CD4-positive, alpha-beta T cell treated with Interleukin-10 for 1 hour (primary cell): ENCODE results near the gene RNU2-63P.
"Not testable (repeated sequence)": the region's sequence is repeated elsewhere in the genome, so short reads cannot be mapped to it uniquely, and the experiment has no call there.

Experiments
- DNase-seq: peaks from one replicate; pipeline ENCODE4 v3.0.0-alpha.2; 2020

RNU2-63P gene

GRCh38 chr2:88016086-88016959, at the start of gene RNU2-63P:
RNU2-63P (minus strand) TSS chr2:88016547.
- peak; percentile 83 for DNase-seq

- no peak for DNase-seq
Measured at GRCh38 chr2:88061295-88061694, 44.9 kb upstream of the RNU2-63P start.

GRCh38 chr2:88060907-88061275, 44.5 kb upstream of the RNU2-63P start:
- no peak for DNase-seq

GRCh38 chr2:88059979-88060906, 43.9 kb upstream of the RNU2-63P start:
- DNase-seq, result peak; percentile 59

GRCh38 chr2:88058191-88058590, 41.8 kb upstream of the RNU2-63P start:
- DNase-seq, result no peak

- no peak for DNase-seq
Measured at GRCh38 chr2:88057437-88057844, 41.1 kb upstream of the RNU2-63P start.

GRCh38 chr2:88055371-88056128, 39.2 kb upstream of the RNU2-63P start, which contains the start of gene KRCC1:
KRCC1 (minus strand) TSS chr2:88055783; CDS start chr2:88028563, 27,220 bp downstream.
- peak; percentile 95 for DNase-seq

- peak; percentile 19 for DNase-seq
Measured at GRCh38 chr2:88054782-88055370, 38.5 kb upstream of the RNU2-63P start.

GRCh38 chr2:88053934-88054781, 37.8 kb upstream of the RNU2-63P start:
- no peak for DNase-seq

GRCh38 chr2:88053296-88053695, 36.9 kb upstream of the RNU2-63P start:
- no peak for DNase-seq

GRCh38 chr2:88051792-88052191, 35.4 kb upstream of the RNU2-63P start:
- no peak for DNase-seq

GRCh38 chr2:88049622-88050021, 33.3 kb upstream of the RNU2-63P start:
- DNase-seq, result no peak

GRCh38 chr2:88048541-88048940, 32.2 kb upstream of the RNU2-63P start:
- no peak for DNase-seq

- not testable (repeated sequence) for DNase-seq
Measured at GRCh38 chr2:88045561-88045960, 29.2 kb upstream of the RNU2-63P start.

GRCh38 chr2:88042476-88042875, 26.1 kb upstream of the RNU2-63P start:
- DNase-seq, result no peak

GRCh38 chr2:88038263-88039105, 22.1 kb upstream of the RNU2-63P start:
- DNase-seq, result no peak

- DNase-seq, result no peak
Measured at GRCh38 chr2:88036606-88037005, 20.3 kb upstream of the RNU2-63P start.

GRCh38 chr2:88036182-88036581, 19.8 kb upstream of the RNU2-63P start:
- DNase-seq, result no peak

GRCh38 chr2:88032070-88032702, 15.8 kb upstream of the RNU2-63P start:
- no peak for DNase-seq

GRCh38 chr2:88028931-88029330, 12.6 kb upstream of the RNU2-63P start:
- no peak for DNase-seq
